ENCODE data around the gene ATP6V1G3.

DNA sequence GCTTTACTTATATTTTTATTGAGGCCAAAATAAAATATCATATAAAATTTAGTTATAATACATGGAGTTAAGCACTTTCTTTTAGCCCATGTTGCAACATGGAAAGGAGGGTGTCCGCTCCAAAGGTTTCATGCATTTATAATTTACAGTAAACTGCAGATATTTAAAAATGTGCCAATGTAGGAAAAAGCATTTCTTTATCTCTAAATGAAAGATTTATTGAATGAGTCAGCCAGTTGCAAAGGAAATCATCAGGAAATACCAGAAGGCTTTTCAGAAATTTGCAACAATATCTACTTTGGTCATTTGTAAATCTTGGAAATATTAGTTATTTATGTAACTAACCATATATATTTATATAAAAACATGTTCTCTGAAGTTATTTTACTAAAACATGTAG lies 12.1 kb downstream of the ATP6V1G3 start:
- TF ChIP-seq, protein P1, sequence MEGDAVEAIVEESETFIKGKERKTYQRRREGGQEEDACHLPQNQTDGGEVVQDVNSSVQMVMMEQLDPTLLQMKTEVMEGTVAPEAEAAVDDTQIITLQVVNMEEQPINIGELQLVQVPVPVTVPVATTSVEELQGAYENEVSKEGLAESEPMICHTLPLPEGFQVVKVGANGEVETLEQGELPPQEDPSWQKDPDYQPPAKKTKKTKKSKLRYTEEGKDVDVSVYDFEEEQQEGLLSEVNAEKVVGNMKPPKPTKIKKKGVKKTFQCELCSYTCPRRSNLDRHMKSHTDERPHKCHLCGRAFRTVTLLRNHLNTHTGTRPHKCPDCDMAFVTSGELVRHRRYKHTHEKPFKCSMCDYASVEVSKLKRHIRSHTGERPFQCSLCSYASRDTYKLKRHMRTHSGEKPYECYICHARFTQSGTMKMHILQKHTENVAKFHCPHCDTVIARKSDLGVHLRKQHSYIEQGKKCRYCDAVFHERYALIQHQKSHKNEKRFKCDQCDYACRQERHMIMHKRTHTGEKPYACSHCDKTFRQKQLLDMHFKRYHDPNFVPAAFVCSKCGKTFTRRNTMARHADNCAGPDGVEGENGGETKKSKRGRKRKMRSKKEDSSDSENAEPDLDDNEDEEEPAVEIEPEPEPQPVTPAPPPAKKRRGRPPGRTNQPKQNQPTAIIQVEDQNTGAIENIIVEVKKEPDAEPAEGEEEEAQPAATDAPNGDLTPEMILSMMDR (IDR thresholded peaks at IDR 0.05): no peak
- no peak for TF ChIP-seq POLR2A (IDR thresholded peaks at IDR 0.05)
